GM19463 (cell line): ENCODE measurements around the gene NFIA.

Source experiments
- ATAC-seq: cut with Tn5 transposase; IDR thresholded peaks from one replicate; pipeline ENCODE4 v1.9.1; 2021; ENCODE audit warnings: mild to moderate bottlenecking, moderate library complexity; ENCODE audit not compliant: unreplicated experiment

Gene NFIA

GRCh38 chr1:61207416-61207815, 125.1 kb downstream of the NFIA start:
- ATAC-seq: no peak

DNA sequence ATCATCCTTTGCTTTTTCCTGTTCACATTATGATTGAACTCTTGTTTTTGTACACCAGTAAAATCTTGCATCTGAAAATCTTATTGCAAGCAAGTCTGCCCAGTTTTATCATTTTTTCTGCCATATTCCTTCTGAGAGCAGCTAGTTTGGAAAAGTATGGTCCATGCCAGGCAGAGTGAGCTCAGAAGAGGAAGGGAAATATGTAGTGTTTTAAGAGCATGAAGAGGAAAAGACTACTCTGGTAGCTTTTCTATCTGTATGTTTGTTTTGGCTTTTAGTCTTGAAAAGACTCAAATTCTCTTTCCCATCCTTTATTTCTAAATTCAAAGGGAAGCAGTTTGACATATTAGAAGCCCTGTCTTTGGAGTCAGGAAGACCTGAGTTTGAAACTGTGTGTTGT, 125.8 kb downstream of the NFIA start:
- no peak for ATAC-seq

GRCh38 chr1:61208831-61209230, 126.5 kb downstream of the NFIA start:
- no peak for ATAC-seq

DNA sequence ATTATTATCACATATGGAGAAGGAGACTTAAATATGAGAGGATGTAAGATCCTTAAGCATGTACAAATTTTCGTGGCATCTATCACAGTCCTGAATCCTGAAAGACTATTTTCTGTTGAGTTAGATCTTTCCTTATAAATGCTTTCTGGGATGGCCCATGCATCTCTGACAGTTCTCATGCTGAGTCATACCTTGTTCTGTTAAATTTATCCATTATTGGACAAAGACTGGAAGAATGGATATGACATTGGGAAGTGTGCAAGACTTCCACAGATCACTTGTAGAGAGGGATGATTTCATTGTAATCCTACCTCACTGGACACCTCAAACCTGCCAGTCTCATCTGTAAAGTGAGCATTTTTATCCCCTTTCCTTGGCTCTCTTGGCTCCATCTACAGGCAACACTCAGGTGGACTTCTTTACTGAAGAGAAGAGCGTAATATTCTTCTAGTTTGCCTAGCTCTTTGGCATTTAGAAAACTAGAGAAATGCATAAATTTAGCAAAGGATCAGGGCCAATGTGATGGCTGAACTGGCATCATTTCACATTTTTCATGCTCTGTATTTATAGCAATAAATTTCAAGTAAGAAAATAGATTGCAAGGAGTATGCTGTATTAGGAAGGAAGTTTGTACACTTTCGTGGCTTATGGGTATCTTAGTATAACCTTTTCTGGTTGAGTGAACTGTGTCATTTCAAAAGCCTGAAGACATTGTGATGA, 128.2 kb downstream of the NFIA start:
- ATAC-seq: no peak

DNA sequence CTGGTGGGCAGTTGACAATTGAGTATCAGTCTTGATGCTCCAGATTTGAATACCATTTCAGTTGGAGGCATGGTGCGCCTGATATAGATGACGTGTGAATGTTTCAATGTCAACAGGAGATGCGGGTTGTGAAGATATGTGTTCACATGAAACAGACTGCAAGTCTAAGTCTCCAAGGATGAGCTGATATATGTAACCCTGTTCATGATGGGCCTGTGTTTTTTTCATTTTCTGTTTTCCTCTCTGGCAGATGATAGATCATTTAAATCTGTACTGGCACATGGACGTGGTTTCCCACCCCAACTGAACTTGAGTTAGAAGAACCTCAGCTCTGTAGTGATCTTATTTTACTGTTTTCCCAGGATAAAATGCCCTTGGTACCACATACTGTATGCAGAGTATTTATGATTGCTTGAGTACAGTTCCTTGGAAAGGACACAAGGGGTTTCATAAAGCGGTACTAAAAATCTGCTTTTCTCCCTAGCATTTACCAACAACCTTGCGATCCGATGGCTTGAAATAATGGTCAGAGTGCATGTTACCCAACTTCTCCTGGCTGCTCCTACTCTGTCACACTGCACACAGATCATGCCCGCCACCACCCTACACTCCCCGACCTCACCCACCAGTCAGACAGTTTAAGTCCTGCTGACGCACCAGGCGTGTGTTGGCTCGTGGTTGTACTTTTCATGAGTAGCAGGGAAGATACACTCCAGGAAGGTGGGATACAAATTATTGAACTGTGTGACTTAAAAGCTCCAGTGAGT, 131.1 kb downstream of the NFIA start:
- ATAC-seq: no peak

- ATAC-seq: no peak
Measured at GRCh38 chr1:61215119-61215518, 132.8 kb downstream of the NFIA start.

GRCh38 chr1:61215676-61216289, 133.4 kb downstream of the NFIA start:
- ATAC-seq: no peak

DNA sequence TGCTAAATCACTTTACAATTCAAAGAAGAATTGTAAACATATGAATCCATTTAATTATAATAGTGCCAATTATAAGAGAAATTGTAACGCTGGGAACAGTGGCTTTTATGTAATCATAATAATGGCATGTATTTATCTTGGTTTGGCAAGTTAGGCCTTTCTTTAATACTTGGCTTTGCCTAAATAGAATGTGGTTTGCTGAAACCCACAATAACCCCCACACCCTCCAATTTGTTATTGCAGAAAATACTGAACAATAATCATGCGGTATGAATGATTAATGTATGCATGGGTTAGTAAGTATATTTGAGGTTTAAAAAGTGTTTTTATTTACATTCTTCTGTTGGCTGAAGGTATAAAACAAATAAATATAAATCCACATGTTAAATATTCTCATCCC, 138.2 kb downstream of the NFIA start:
- no peak for ATAC-seq

GRCh38 chr1:61221642-61222041, 139.3 kb downstream of the NFIA start:
- ATAC-seq: no peak

- no peak for ATAC-seq
Measured at GRCh38 chr1:61222240-61222639, 139.9 kb downstream of the NFIA start.

DNA sequence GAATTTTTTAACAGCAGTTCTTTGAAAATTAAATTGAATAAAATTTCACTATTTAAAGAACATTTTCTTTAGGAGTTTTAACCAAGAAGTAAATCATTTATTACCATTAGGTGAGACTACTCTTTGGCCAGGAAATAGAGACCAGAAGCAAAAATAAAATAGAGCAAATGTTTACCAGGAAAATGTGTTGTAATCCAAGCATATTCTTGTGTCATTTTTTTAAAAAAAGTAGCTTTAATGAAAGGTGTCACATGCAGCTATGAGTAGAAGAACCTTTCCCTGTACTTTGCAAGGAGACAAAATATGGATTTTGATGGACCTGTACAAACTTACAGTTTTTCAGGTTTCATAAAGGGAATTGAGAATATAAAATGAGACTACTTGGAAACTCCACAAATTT, 140.8 kb downstream of the NFIA start:
- no peak for ATAC-seq

GRCh38 chr1:61224609-61225008, 142.2 kb downstream of the NFIA start:
- no peak for ATAC-seq

DNA sequence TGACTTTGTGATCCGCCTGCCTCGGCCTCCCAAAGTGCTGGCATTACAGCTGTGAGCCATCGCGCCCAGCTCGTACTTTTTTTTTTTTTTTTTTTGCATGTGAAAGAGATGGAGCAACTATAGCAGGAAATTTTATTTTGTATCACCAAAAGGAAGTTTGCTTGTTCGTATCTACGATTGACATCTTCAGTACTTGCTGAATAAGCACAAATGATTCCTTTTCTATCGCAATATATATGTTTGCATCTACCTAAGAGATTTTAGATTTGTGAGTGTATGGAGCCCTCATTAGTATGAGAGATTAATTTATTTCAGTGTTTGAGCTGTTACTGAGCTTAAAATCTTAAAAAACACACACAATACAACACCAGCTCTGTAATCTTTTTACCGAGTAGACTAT, 143.1 kb downstream of the NFIA start:
- no peak for ATAC-seq

GRCh38 chr1:61226791-61227567, 144.6 kb downstream of the NFIA start:
- ATAC-seq: no peak

DNA sequence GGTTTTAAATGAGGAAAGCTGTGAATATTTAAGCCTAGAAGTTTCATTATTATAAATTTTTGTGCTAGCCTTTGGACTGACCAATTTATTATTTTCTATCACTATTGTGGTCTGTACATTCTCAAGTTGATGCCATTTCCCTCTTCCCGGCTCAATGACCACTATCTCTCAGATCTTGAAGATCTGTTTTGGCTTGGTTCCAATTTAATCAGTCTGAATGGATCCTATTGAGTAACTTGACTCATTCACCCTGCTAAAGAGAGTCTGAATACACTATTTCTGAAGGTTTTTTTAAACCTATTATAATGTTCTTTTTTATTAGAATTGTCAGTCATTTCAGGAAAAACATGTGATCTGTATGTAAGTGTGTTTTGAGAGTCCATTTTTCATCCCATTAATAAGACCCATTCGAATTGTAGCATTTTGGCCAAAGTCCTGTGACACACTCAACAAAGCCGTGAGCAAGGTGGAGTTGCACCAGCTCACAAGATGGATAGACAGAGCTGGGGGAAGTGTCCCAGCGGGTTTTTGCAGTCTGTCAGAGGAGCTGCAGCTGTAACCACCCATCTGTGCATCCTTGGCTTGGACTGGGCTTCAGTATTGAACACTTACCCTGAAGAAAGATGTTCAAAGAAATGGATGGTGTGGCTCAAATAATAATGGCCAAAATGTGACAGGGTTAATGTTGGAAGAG, 145.6 kb downstream of the NFIA start:
- ATAC-seq: no peak

- no peak for ATAC-seq
Measured at GRCh38 chr1:61230523-61230922, 148.2 kb downstream of the NFIA start.

DNA sequence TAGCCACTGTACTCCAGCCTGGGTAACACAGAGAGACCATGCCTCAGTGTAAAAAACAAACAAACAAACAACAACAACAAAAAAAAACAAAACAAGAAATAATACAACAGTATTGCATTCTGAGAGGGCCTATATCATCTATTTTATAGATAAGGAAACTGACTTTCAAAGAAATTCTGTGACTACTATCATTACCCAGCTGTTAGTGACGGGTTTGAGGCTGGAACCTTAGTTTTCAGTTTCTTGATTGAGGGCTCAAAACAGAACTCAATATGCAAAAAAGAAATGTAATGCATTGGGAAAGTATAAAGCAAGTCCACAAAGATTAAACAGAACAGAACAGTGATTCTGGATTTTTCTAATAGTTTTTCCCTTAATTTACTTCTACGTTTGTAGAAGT, 149.4 kb downstream of the NFIA start:
- ATAC-seq: no peak

GRCh38 chr1:61233121-61233660, 150.8 kb downstream of the NFIA start:
- ATAC-seq: no peak

DNA sequence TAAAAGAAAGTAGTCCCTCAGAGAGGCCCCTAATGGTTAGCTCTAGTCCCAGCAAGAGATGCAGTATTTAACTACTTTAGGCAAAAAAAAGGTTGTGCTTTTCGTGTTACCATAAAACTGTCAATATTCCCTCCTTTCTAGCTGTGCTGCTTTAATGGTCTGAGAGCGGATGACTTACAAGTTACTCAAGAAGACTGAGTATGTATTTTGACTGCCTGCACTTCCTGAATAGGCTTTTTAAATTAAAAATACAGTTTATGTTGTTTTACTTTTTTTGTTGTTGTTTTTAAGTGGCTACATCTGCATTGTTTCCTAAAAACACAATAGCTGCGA, 152.2 kb downstream of the NFIA start:
- no peak for ATAC-seq

GRCh38 chr1:61237147-61237546, 154.8 kb downstream of the NFIA start:
- ATAC-seq: no peak
